Tibial nerve (tissue), 4 donors: ENCODE results near the gene RPS27L.

Experiments
- CTCF ChIP-seq, 5 experiments: fragments of 200-600 bp in 3 of 5; fragments of 450-650 bp in 2 of 5; sonication (generic) in 3 of 5; IDR thresholded peaks; one replicate each; pipeline ENCODE4 v1.5.1; 2016 to 2019; ENCODE audit warnings: antibody characterized with exemption in 5 of 5, mild to moderate bottlenecking in 3 of 5, moderate library complexity in 2 of 5
- EP300 ChIP-seq, 2 donors: sonication (generic); formaldehyde crosslinking; IDR thresholded peaks; one replicate each; pipeline ENCODE4 v1.6.1; 2017; ENCODE audit warnings: antibody characterized with exemption in 2 of 2, mild to moderate bottlenecking in 1 of 2
- POLR2A ChIP-seq, 2 donors: fragments of 450-650 bp; IDR thresholded peaks; one replicate each; pipeline ENCODE4 v1.6.1; 2017; ENCODE audit warnings: antibody characterized with exemption in 2 of 2, mild to moderate bottlenecking in 2 of 2, moderate library complexity in 2 of 2

GRCh38 chr15:63134245-63134985 is 22.9 kb downstream of the RPS27L start:
- TF ChIP-seq CTCF (IDR thresholded peaks at IDR 0.05) = no peak
- no peak for TF ChIP-seq POLR2A (IDR thresholded peaks at IDR 0.05)
- no peak for TF ChIP-seq EP300 (IDR thresholded peaks at IDR 0.05)
